Smooth muscle cell (in vitro differentiated cells): Measurements from ENCODE around the gene ATP6V1F. TPM values are rescaled to one million over a fixed set of nuclear protein-coding genes. Genes with fewer than 3 reads are reported as not detected.

ENCODE experiments used
- DNase-seq: peaks from one replicate; lab custom pipeline; 2025; ENCODE audit not compliant: unreplicated experiment; lab: John Stamatoyannopoulos, UW
- H2AFZ ChIP-seq: fragments of 200-600 bp; sonication (generic); 2 replicates; pipeline ENCODE4 v1.6.0; 2016; ENCODE audit warnings: antibody characterized with exemption, low read depth, mild to moderate bottlenecking
- H3F3A ChIP-seq: fragments of 200-600 bp; sonication (generic); 2 replicates; pipeline ENCODE4 v1.6.0; 2017; ENCODE audit warnings: antibody characterized with exemption, low read depth
- H3K27ac ChIP-seq: fragments of 200-600 bp; sonication (generic); 2 replicates; pipeline ENCODE4 v1.5.1; 2016; ENCODE audit warnings: low read depth, mild to moderate bottlenecking
- H3K27me3 ChIP-seq: fragments of 200-600 bp; sonication (generic); 2 replicates; pipeline ENCODE4 v1.6.1; 2016; ENCODE audit warnings: low read depth, mild to moderate bottlenecking
- H3K36me3 ChIP-seq: fragments of 200-600 bp; sonication (generic); 2 replicates; pipeline ENCODE4 v1.5.1; 2016; ENCODE audit warnings: low read depth
- H3K4me1 ChIP-seq: fragments of 200-600 bp; sonication (generic); 2 replicates; pipeline ENCODE4 v1.5.1; 2016; ENCODE audit warnings: low read depth
- H3K4me2 ChIP-seq: fragments of 200-600 bp; sonication (generic); 2 replicates; pipeline ENCODE4 v1.6.0; 2016; ENCODE audit warnings: mild to moderate bottlenecking
- H3K4me3 ChIP-seq: fragments of 200-600 bp; sonication (generic); 2 replicates; pipeline ENCODE4 v1.5.1; 2016; ENCODE audit warnings: mild to moderate bottlenecking
- H3K79me2 ChIP-seq: fragments of 200-600 bp; sonication (generic); 2 replicates; pipeline ENCODE4 v1.6.0; 2016; ENCODE audit warnings: low read depth, mild to moderate bottlenecking
- H3K9ac ChIP-seq: fragments of 200-600 bp; sonication (generic); 2 replicates; pipeline ENCODE4 v1.6.0; 2016; ENCODE audit warnings: low read depth
- H3K9me3 ChIP-seq: fragments of 200-600 bp; sonication (generic); replicated peaks from 2 replicates; pipeline ENCODE4 v1.5.1; 2016; ENCODE audit warnings: low read depth
- H4K20me1 ChIP-seq: fragments of 200-600 bp; sonication (generic); 2 replicates; pipeline ENCODE4 v1.6.0; 2016; ENCODE audit warnings: low read depth
- CTCF ChIP-seq: fragments of 200-600 bp; sonication (generic); IDR thresholded peaks from 2 replicates; pipeline ENCODE4 v1.5.1; 2017; ENCODE audit warnings: borderline replicate concordance, mild to moderate bottlenecking, antibody characterized with exemption; ENCODE audit not compliant: insufficient read depth, poor library complexity, severe bottlenecking
- WGBS: methylation state at CpG from one replicate; pipeline ENCODE4 v1.1.7; 2016; ENCODE audit warnings: low lambda C conversion rate; 5-methylcytosine and 5-hydroxymethylcytosine counted together
- polyA plus RNA-seq: library from polyadenylated mRNA; unstranded; fragments of >200 nt; fragmentation: Nextera tagmentation; extraction: Ambion mirVana; gene quantifications from 2 replicates; pipeline ENCODE4 v1.2.1, GENCODE V29; 2016
- total RNA-seq: library from RNA; depleted of rRNA; stranded (reverse); fragments of >200 nt; gene quantifications from 2 replicates; pipeline ENCODE4 v1.2.3, GENCODE V29; 2014

ATP6V1F gene
- total and polyA plus RNA-seq, 2 experiments from 2014 or later, result 131 to 325 TPM

- Histone ChIP-seq H3K4me3 (no peak overlapping the region), H3K36me3 (no peaks in the 10 kb centered on the region), H4K20me1 (no peaks in the 10 kb centered on the region), H3K4me1 (no peaks in the 10 kb centered on the region), H3K9me3 (no peaks in the 10 kb centered on the region), H3K79me2 (no peaks in the 10 kb centered on the region), H3K27ac (no peak overlapping the region), H3K4me2 (no peak overlapping the region), H2AFZ (no peak overlapping the region), H3K9ac (no peak overlapping the region), H3K27me3 (no peaks in the 10 kb centered on the region), H3F3A (no peaks in the 10 kb centered on the region)
- WGBS, result 96% methylated on average over 23 of the region's 23 CpGs
- no peak for TF ChIP-seq CTCF
- DNase-seq, result no peak
These were observed 30.8 kb downstream of the ATP6V1F start for GRCh38 chr7:128893251-128894100.

GRCh38 chr7:128894101-128894440 is 31.4 kb downstream of the ATP6V1F start:
- Histone ChIP-seq H3K79me2 (no peaks in the 10 kb centered on the region), H3K4me3 (no peak overlapping the region), H4K20me1 (no peaks in the 10 kb centered on the region), H3F3A (no peaks in the 10 kb centered on the region), H3K36me3 (no peaks in the 10 kb centered on the region), H2AFZ (no peak overlapping the region), H3K4me2 (no peak overlapping the region), H3K4me1 (no peaks in the 10 kb centered on the region), H3K9ac (no peak overlapping the region), H3K27ac (no peak overlapping the region), H3K27me3 (no peaks in the 10 kb centered on the region), H3K9me3 (no peaks in the 10 kb centered on the region)
- 98% methylated on average over 6 of the region's 6 CpGs for WGBS
- no peak for DNase-seq
- TF ChIP-seq CTCF, result no peak

GRCh38 chr7:128895320-128895719 is 32.7 kb downstream of the ATP6V1F start:
- no peaks in the 10 kb centered on the region for H3F3A ChIP-seq
- no peaks in the 10 kb centered on the region for H4K20me1 ChIP-seq
- no peak overlapping the region for H2AFZ ChIP-seq
- WGBS, result 85% methylated on average over 3 of the region's 3 CpGs
- H3K4me3 ChIP-seq, result no peak overlapping the region
- no peaks in the 10 kb centered on the region for H3K4me1 ChIP-seq
- H3K36me3 ChIP-seq, result no peaks in the 10 kb centered on the region
- no peaks in the 10 kb centered on the region for H3K27me3 ChIP-seq
- no peak overlapping the region for H3K9ac ChIP-seq
- no peaks in the 10 kb centered on the region for H3K9me3 ChIP-seq
- no peak for DNase-seq
- TF ChIP-seq CTCF, result no peak
- H3K4me2 ChIP-seq, result no peak overlapping the region
- no peaks in the 10 kb centered on the region for H3K79me2 ChIP-seq
- no peak overlapping the region for H3K27ac ChIP-seq

- Histone ChIP-seq H3K27ac (no peak overlapping the region), H4K20me1 (no peaks in the 10 kb centered on the region), H3K9me3 (no peaks in the 10 kb centered on the region), H2AFZ (no peak overlapping the region), H3K4me2 (no peak overlapping the region), H3K36me3 (no peaks in the 10 kb centered on the region), H3K9ac (no peak overlapping the region), H3K79me2 (no peaks in the 10 kb centered on the region), H3K4me1 (no peaks in the 10 kb centered on the region), H3F3A (no peaks in the 10 kb centered on the region), H3K4me3 (no peak overlapping the region), H3K27me3 (no peaks in the 10 kb centered on the region)
- no peak for TF ChIP-seq CTCF
- no peak for DNase-seq
These were observed 36.7 kb downstream of the ATP6V1F start for GRCh38 chr7:128899392-128899791.
